ENCODE data around the gene CD52.
A peak's percentile ranks its signal among the peaks of the same experiment; 100 is the strongest.

- TF ChIP-seq CTCF (conservative IDR thresholded peaks at IDR 0.05; ENCODE audit: low read depth, low read length) (peak; percentile 71), EZH2 (IDR thresholded peaks at IDR 0.05; ENCODE audit: borderline replicate concordance, low read depth, low read length, poor library complexity, severe bottlenecking) (no peak)
These were observed 42.0 kb upstream of the CD52 start for GRCh38 chr1:26275580-26276431.

Measured in A673 (cell line).